Activated CD4-positive, alpha-beta memory T cell treated with anti-CD3 and anti-CD28 coated beads for 36 hours (primary cell): ENCODE measurements around the gene CCP110. TPM values are rescaled to one million over a fixed set of nuclear protein-coding genes. Genes with fewer than 3 reads are reported as not detected.
A peak's percentile ranks its signal among the peaks of the same experiment; 100 is the strongest.

Experiments
- CTCF ChIA-PET: fragments of 350-600 bp; sonication (Branson Sonifier 250); formaldehyde crosslinking; loops from one replicate; lab custom pipeline; 2021; ENCODE audit warnings: antibody characterized with exemption, inconsistent platforms; lab: Charles Lee
- POLR2A ChIA-PET: fragments of 350-600 bp; sonication (Branson Sonifier 250); formaldehyde crosslinking; loops from one replicate; lab custom pipeline; 2021; ENCODE audit warnings: antibody characterized with exemption; lab: Charles Lee
- DNase-seq: peaks from one replicate; pipeline ENCODE4 v3.0.0-alpha.2; 2020
- H3K27ac Mint-ChIP-seq: one replicate; pipeline ENCODE4 v1.8.0; 2021; ENCODE audit warnings: mixed read lengths
- H3K27me3 Mint-ChIP-seq: one replicate; pipeline ENCODE4 v1.8.0; 2021; ENCODE audit warnings: mixed read lengths
- H3K36me3 Mint-ChIP-seq: one replicate; pipeline ENCODE4 v1.8.0; 2021; ENCODE audit warnings: mixed read lengths
- H3K4me1 Mint-ChIP-seq: one replicate; pipeline ENCODE4 v1.8.0; 2021; ENCODE audit warnings: low read depth, mixed read lengths
- H3K4me3 Mint-ChIP-seq: one replicate; pipeline ENCODE4 v1.8.0; 2021; ENCODE audit warnings: mild to moderate bottlenecking, mixed read lengths
- H3K9me3 Mint-ChIP-seq: one replicate; pipeline ENCODE4 v1.8.0; 2021; ENCODE audit warnings: mixed read lengths
- intact Hi-C: fragments of 100-400 bp; cut with micrococcal nuclease; formaldehyde crosslinking; loops from one replicate; pipeline ENCODE4 v1.15.1; 2023
- total RNA-seq, 2 experiments: library from RNA; stranded (reverse); gene quantifications; one replicate each; pipeline ENCODE4 v1.2.3, GENCODE V29; 2021

CCP110 gene
- total RNA-seq, 2 experiments from 2014 or later, result 21.7 to 26.3 TPM

DNA sequence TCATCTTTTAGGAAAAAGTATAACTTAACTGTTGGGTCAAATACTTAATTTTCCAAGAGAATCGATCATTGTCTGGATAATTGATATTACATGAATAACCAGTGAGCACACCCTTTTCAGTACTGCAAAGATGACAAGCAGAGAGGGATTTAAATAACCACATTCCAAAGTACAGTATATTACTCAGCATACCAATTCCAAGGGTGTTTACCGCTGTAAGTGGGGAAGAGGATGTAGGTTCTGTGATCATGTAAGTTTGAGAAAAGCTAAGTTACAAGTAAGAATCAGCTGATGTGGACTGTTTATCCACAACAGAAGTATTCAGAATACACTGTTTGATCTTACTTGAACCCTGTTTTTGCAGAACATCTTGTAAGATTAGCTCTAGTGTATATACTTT is 8.0 kb upstream of the CCP110 start:
- Mint-ChIP-seq H3K4me1 (peaks cover 31% of the 10 kb centered on the region), H3K36me3 (peaks cover 34% of the 10 kb centered on the region), H3K27ac (no peak overlapping the region), H3K27me3 (no peaks in the 10 kb centered on the region), H3K4me3 (no peak overlapping the region), H3K9me3 (no peaks in the 10 kb centered on the region)
- POLR2A ChIA-PET, result no interaction called here
- no peak for DNase-seq
- intact Hi-C loops, result no loop called here
- CTCF ChIA-PET, result interaction anchor here (1.0 to 2.6 kb wide), 2 partner anchors 13 to 39 kb away, joined by 6 to 17 read pairs; partner anchors contain the start of gene VPS35L

- DNase-seq, result no peak
- Mint-ChIP-seq H3K36me3 (peaks cover 32% of the 10 kb centered on the region), H3K27me3 (no peaks in the 10 kb centered on the region), H3K9me3 (no peaks in the 10 kb centered on the region), H3K27ac (no peak overlapping the region), H3K4me1 (peaks cover 43% of the 10 kb centered on the region), H3K4me3 (no peak overlapping the region)
- intact Hi-C loops, result no loop called here
- ChIA-PET CTCF (interaction anchor here (0.6 to 2.6 kb wide), 3 partner anchors 13 to 38 kb away, joined by 3 to 17 read pairs (median 5); partner anchors contain the start of gene VPS35L), POLR2A (no interaction called here)
Observed at GRCh38 chr16:19517424-19518089, 6.2 kb upstream of the CCP110 start.

DNA sequence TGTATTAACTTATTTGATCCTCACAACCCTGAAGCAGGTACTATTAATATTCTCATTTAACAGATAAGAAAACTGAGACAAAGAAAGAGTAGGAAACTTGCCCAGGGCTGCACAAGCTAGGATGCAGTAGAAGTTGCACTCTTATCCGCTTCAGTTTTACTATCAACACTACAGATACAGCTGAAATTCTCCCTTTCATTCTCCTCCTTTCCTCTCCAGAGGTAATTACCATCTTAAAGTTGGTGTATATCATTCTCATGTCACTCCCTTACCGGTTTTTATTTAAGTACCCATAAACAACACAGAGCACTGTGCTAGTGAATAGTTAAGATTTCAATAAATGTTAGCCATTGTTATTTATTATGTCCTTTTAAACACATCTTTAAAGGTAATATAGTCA is 5.4 kb upstream of the CCP110 start:
- no peaks in the 10 kb centered on the region for H3K9me3 Mint-ChIP-seq
- H3K4me1 Mint-ChIP-seq, result peaks cover 43% of the 10 kb centered on the region
- H3K27ac Mint-ChIP-seq, result no peak overlapping the region
- POLR2A ChIA-PET, result no interaction called here
- H3K4me3 Mint-ChIP-seq, result no peak overlapping the region
- CTCF ChIA-PET, result interaction anchor here (1.5 to 2.6 kb wide), 2 partner anchors 16 to 37 kb away, joined by 4 to 17 read pairs; partner anchors contain the start of gene VPS35L
- no peak for DNase-seq
- no peaks in the 10 kb centered on the region for H3K27me3 Mint-ChIP-seq
- intact Hi-C loops, result no loop called here
- peaks cover 25% of the 10 kb centered on the region for H3K36me3 Mint-ChIP-seq

DNA sequence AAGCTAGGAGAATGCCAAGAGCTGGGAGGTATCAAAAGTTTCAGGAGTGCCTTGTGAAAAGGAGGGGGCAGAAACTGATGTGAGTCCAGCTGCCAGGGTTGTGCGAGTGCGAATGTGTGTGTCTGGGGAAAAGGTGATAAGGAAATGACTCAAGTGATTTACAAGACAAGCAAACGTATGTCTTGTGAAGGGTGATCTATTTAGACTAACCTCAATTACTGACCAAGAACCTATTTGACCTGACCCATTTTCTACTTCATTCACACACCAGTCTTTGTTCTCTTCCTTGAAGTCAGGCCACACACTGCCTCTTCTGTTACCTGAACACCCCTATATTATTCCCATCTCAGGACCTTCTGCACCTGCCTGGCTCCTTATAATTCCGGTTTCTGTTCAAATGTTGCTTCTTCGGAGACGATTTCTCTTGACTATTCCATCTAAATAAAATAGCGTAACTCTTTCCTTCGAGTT is 2.8 kb upstream of the CCP110 start:
- peaks cover 17% of the 10 kb centered on the region for H3K36me3 Mint-ChIP-seq
- H3K4me1 Mint-ChIP-seq, result peaks cover 51% of the 10 kb centered on the region
- CTCF ChIA-PET, result interaction anchor here (0.6 to 1.9 kb wide), 4 partner anchors 18 to 386 kb away, joined by 3 to 7 read pairs (median 4); partner anchors contain the start of gene VPS35L
- peak; percentile 55 for DNase-seq
- no peaks in the 10 kb centered on the region for H3K9me3 Mint-ChIP-seq
- H3K27ac Mint-ChIP-seq, result peak overlapping the region; percentile 75
- POLR2A ChIA-PET, result interaction anchor here (0.6 to 1.7 kb wide), 2 partner anchors 34 to 46 kb away, joined by 3 to 7 read pairs; partner anchors contain the start of gene VPS35L
- H3K4me3 Mint-ChIP-seq, result peak overlapping the region; percentile 90
- no peaks in the 10 kb centered on the region for H3K27me3 Mint-ChIP-seq
- intact Hi-C loops, result loop anchor here (5.0 kb wide), 3 partner anchors 404 to 719 kb away; partner anchors contain the start of genes ARL6IP1 and COQ7

DNA sequence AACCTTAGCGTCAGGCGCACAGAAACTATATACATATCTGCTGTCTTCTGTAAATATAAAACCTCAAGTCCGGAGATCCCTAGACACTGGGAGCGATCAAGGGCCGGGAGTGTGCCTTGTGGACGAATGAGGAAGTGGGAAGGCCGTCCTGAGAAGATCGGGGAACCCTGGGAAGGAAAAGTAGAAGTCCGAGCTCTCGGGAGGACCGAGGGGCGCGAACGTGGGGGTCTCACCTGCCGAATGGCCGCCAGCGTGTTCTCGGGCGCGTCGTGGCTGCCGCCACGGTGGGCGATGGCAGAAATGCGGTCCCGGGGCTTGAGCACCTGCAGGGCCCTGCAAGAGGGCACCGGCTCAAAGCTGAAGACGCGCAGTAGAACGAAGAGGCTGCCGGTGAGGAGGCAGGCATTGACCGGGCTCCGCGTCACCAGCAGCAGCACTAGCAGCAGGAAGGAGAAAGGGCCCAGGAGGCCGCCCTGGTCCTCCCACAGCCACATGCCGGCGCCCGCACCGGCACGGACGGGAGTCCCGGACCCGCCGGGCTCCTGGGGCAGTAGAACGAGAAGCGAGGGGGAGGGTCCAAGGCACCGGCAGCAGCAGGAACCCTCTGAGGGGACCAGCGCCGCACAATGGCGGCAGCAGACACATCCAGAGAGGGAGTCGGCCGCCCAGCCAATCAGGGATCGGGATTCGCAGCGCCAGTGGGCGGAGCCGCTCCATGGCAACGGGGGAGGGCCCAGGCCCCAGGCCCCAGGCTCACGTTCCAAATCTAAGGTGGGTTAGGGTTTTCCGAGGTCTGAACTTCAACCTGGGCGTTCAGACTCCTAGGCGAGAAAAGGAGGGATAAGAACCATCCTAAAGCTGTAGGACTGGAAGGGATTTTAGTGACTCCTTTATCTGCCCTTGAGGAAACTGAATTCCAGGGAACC is 2.0 kb upstream of the CCP110 start, which contains the start of gene GDE1:
TSS of gene GDE1 (minus strand) at position 628 of the 926 bp plus-strand sequence. CDS start at position 494, 134 bp downstream.
- intact Hi-C loops, result loop anchor here (1.0 to 5.0 kb wide), 5 partner anchors 34 to 719 kb away; partner anchors contain the start of genes ARL6IP1, COQ7, IQCK and KNOP1
- peaks cover 48% of the 10 kb centered on the region for H3K4me1 Mint-ChIP-seq
- H3K4me3 Mint-ChIP-seq, result peak within 1 kb of the TSS; percentile 90

GRCh38 chr16:19522397-19522732 is 1.4 kb upstream of the CCP110 start:
- POLR2A ChIA-PET, result interaction anchor here (1.7 kb wide), 1 partner anchor 33 kb away, joined by 7 read pairs; the partner anchor contains the start of gene VPS35L
- Mint-ChIP-seq H3K4me3 (peak overlapping the region; percentile 90), H3K4me1 (peaks cover 41% of the 10 kb centered on the region), H3K27me3 (no peaks in the 10 kb centered on the region), H3K36me3 (peaks cover 6% of the 10 kb centered on the region), H3K9me3 (no peaks in the 10 kb centered on the region), H3K27ac (peak overlapping the region; percentile 75)
- DNase-seq, result no peak
- intact Hi-C loops, result loop anchor here (1.0 to 5.0 kb wide), 5 partner anchors 33 to 720 kb away; partner anchors contain the start of genes ARL6IP1, COQ7, IQCK and KNOP1
- CTCF ChIA-PET, result interaction anchor here (0.7 kb wide), 1 partner anchor 142 kb away, joined by 3 read pairs; no protein-coding TSS in a partner anchor

More for the DNA sequence above, 2.0 kb upstream of the CCP110 start, which contains the start of gene GDE1:
- Mint-ChIP-seq H3K9me3 (no peaks in the 10 kb centered on the region), H3K36me3 (peaks cover 12% of the 10 kb centered on the region), H3K27me3 (no peaks in the 10 kb centered on the region), H3K27ac (peak within 1 kb of the TSS; percentile 75)
- peak; percentile 96 for DNase-seq
- ChIA-PET CTCF (interaction anchor here (0.7 to 1.9 kb wide), 3 partner anchors 19 to 141 kb away, joined by 3 to 7 read pairs (median 6); partner anchors contain the start of gene VPS35L), POLR2A (interaction anchor here (1.7 kb wide), 1 partner anchor 34 kb away, joined by 7 read pairs; the partner anchor contains the start of gene VPS35L)

DNA sequence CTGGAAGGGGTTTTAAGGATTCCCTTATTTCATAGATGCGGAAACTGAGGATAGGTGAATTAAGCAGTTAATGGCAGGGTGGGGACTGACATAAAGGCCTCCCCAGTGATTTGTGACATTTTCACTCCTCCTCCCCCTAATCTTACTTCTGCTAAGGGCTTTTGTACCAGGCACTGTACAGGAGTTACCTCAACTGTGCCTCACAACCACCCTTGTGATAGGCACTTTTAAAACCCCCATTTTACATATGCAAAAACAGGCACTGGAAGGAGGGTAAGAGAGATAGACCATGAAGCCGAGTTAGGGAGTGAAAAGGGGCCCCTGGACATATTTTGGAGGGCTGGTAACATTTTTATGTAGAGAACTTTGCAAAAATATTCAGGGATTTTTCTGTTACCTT is 982 bp upstream of the CCP110 start:
- no peak for DNase-seq
- Mint-ChIP-seq H3K4me1 (peaks cover 37% of the 10 kb centered on the region), H3K36me3 (peaks cover 4% of the 10 kb centered on the region), H3K27me3 (no peaks in the 10 kb centered on the region), H3K27ac (no peak overlapping the region), H3K4me3 (no peak overlapping the region), H3K9me3 (no peaks in the 10 kb centered on the region)
- intact Hi-C loops, result loop anchor here (1.0 to 5.0 kb wide), 5 partner anchors 33 to 720 kb away; partner anchors contain the start of genes ARL6IP1, COQ7, IQCK and KNOP1
- ChIA-PET CTCF (interaction anchor here (0.7 to 4.1 kb wide), 2 partner anchors 32 to 142 kb away, joined by 3 to 35 read pairs; partner anchors contain the start of gene VPS35L), POLR2A (interaction anchor here (1.7 to 3.7 kb wide), 2 partner anchors 33 kb away, joined by 7 to 33 read pairs; partner anchors contain the start of gene VPS35L)

DNA sequence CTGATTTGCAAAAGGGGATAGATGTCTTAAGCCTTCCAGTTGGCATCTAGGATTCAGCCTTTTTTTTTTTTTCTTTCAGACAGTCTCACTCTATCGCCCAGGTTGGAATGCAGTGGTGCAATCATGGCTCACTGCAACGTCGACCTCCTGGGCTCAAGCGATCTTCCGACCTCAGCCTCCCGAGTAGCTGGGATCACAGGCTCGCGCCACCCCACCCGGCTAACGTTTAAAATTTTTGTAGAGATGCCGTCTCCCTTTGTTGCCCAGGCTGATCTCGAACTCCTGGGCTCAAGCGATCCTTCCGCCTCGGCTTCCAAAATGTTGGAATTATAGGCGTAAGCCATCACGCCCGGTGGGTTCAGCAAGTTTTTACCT is 571 bp upstream of the CCP110 start:
- intact Hi-C loops, result loop anchor here (5.0 kb wide), 3 partner anchors 406 to 721 kb away; partner anchors contain the start of genes ARL6IP1 and COQ7
- ChIA-PET CTCF (interaction anchor here (2.2 to 4.1 kb wide), 2 partner anchors 20 to 32 kb away, joined by 15 to 35 read pairs; partner anchors contain the start of gene VPS35L), POLR2A (interaction anchor here (3.7 kb wide), 1 partner anchor 32 kb away, joined by 33 read pairs; the partner anchor contains the start of gene VPS35L)
- no peak overlapping the region for H3K4me3 Mint-ChIP-seq
- H3K27ac Mint-ChIP-seq, result no peak overlapping the region
- peaks cover 37% of the 10 kb centered on the region for H3K4me1 Mint-ChIP-seq
- no peaks in the 10 kb centered on the region for H3K9me3 Mint-ChIP-seq
- H3K36me3 Mint-ChIP-seq, result peaks cover 8% of the 10 kb centered on the region
- H3K27me3 Mint-ChIP-seq, result no peaks in the 10 kb centered on the region
- no peak for DNase-seq

DNA sequence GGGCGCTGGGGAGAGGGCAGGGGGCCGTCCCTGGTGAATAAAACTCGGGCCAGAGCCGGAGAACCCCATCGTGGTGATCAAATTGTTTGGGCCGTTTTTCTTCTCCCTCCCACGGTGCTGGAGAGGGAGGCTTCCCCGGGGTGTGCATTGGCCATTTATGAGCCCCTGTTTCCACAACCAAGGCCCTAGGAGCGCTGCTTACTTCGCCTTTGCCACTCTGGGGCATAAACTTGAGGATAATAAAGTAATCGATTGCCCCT is 544 bp downstream of the CCP110 start:
- Mint-ChIP-seq H3K4me3 (peak overlapping the region; percentile 89), H3K4me1 (peaks cover 27% of the 10 kb centered on the region), H3K36me3 (peaks cover 11% of the 10 kb centered on the region), H3K9me3 (no peaks in the 10 kb centered on the region), H3K27me3 (no peaks in the 10 kb centered on the region), H3K27ac (peak overlapping the region; percentile 64)
- ChIA-PET CTCF (interaction anchor here (0.6 to 4.1 kb wide), 7 partner anchors 18 to 451 kb away, joined by 3 to 35 read pairs (median 3); partner anchors contain the start of gene VPS35L), POLR2A (interaction anchor here (0.8 to 3.7 kb wide), 4 partner anchors 9 to 457 kb away, joined by 3 to 33 read pairs (median 3); partner anchors contain the start of genes COQ7 and VPS35L)
- no peak for DNase-seq
- intact Hi-C loops, result loop anchor here (5.0 kb wide), 3 partner anchors 407 to 722 kb away; partner anchors contain the start of genes ARL6IP1 and COQ7

GRCh38 chr16:19524616-19525384 is 1.1 kb downstream of the CCP110 start:
- Mint-ChIP-seq H3K9me3 (no peaks in the 10 kb centered on the region), H3K4me3 (peak overlapping the region; percentile 89), H3K27me3 (no peaks in the 10 kb centered on the region), H3K27ac (peak overlapping the region; percentile 64), H3K4me1 (peaks cover 27% of the 10 kb centered on the region), H3K36me3 (peaks cover 13% of the 10 kb centered on the region)
- intact Hi-C loops, result loop anchor here (5.0 kb wide), 3 partner anchors 407 to 722 kb away; partner anchors contain the start of genes ARL6IP1 and COQ7
- ChIA-PET CTCF (interaction anchor here (0.6 to 4.1 kb wide), 8 partner anchors 17 to 452 kb away, joined by 3 to 35 read pairs (median 3); partner anchors contain the start of gene VPS35L), POLR2A (interaction anchor here (0.8 to 3.7 kb wide), 4 partner anchors 8 to 457 kb away, joined by 3 to 33 read pairs (median 3); partner anchors contain the start of genes COQ7 and VPS35L)
- DNase-seq, result no peak
